ENCODE data around the gene TMEM115. TPM values are rescaled to one million over a fixed set of nuclear protein-coding genes. Genes with fewer than 3 reads are reported as not detected.

TMEM115 gene
- total RNA-seq, 1 experiment from 2014 or later, result 31.9 TPM

DNA sequence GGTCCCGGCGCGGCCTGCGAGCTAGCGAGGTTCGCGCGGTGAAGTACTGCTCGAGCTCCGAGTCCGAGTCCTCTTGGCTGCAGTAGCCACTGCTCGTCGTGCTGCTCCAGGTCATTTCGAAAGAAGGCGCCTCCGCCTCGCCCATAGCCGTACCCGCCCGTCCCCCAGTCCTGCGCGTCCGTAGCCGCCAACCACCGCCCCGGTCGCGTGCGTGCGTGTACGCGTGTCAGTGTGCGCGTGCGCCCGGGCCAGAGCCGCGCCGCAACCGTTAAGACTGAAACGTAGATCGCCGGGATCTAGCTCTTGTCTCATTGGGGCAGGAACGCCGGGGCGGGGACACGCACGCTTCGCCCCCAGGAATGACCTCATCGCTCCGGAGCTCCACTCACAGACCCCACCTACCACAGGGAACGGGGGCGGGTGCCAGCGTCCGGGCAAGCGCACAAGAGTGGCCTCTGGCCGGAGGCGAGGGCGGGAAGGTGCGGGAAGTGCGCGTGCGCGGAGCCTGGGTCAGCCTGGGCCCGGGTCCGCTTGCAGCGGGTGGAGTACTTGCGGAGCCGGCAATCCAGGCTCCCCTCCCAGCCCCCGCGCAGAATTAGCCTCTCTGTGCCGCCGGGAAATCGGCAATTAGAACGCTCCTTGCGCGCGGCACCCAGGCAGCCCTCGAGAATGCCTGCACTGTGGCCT lies 22.0 kb downstream of the TMEM115 start:
- intact Hi-C loops (cut with micrococcal nuclease), result no loop called here
- TF ChIP-seq CTCF (IDR thresholded peaks at IDR 0.05; ENCODE audit: unreplicated experiment), result no peak
- Mint-ChIP-seq H3K27me3 (ENCODE audit: insufficient read depth, unreplicated experiment) (no peaks in the 10 kb centered on the region), H3K4me1 (ENCODE audit: insufficient read depth, unreplicated experiment) (peaks cover 22% of the 10 kb centered on the region), H3K27ac (ENCODE audit: low read depth, unreplicated experiment) (peak overlapping the region; percentile 91), H3K9me3 (ENCODE audit: unreplicated experiment) (no peaks in the 10 kb centered on the region), H3K4me3 (ENCODE audit: unreplicated experiment) (peak overlapping the region; percentile 85), H3K36me3 (ENCODE audit: insufficient read depth, unreplicated experiment) (peaks cover 30% of the 10 kb centered on the region)
- CTCF ChIA-PET, result interaction anchor here (0.8 to 4.6 kb wide), 9 partner anchors 9 to 232 kb away, joined by 3 to 40 read pairs (median 4); partner anchors contain the start of genes CYB561D2, HEMK1, IFRD2 and NPRL2
- POLR2A ChIA-PET, result interaction anchor here (0.6 to 4.9 kb wide), 24 partner anchors 8 to 1615 kb away, joined by 3 to 79 read pairs (median 6); partner anchors contain the start of genes CYB561D2, DCAF1, GNAI2 and HYAL2
- peak; percentile 99 for DNase-seq (ENCODE audit: unreplicated experiment)
- BruUV-seq (replicated peaks), result no TSS peak

DNA sequence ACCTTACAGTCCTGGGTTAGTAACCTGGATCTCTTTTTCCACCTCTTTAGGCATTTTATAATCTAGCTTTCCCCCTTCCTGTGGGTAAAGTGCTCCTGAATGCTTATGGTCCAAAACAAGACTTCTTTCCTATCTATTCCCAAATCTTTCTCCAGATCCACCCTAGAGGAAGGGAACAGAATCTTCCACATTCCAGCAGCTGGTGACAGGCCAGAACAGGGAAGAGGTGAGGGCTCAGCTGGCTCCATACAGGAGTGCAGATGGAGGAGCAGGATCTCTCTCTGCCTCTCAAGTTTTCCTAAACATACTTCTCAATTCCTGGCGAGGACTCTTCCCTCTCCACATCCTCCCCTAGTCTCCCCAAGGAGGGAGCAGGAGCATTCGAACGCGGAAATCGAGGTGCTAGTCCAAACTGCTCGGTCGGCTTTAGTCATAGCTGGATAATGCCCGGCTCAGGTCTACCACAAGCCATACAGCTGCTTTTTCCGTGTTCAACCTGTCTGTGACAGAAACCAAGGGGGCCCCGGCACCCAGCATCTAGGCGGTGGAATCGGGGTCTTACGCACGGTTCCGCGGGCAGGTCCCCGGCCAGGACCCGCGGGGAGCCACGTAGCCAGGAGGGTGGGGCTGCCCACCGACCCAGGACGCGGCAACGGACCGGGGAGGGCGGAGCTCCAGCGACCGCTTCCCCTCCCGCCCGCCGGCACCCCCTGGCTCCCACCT lies 22.7 kb downstream of the TMEM115 start:
- CTCF ChIA-PET, result interaction anchor here (0.6 to 4.6 kb wide), 15 partner anchors 8 to 1675 kb away, joined by 3 to 40 read pairs (median 4); partner anchors contain the start of genes CYB561D2, HEMK1, HYAL3 and IFRD2
- Mint-ChIP-seq H3K36me3 (ENCODE audit: insufficient read depth, unreplicated experiment) (peaks cover 37% of the 10 kb centered on the region), H3K9me3 (ENCODE audit: unreplicated experiment) (no peaks in the 10 kb centered on the region), H3K4me1 (ENCODE audit: insufficient read depth, unreplicated experiment) (peaks cover 22% of the 10 kb centered on the region), H3K27ac (ENCODE audit: low read depth, unreplicated experiment) (peak overlapping the region; percentile 91), H3K27me3 (ENCODE audit: insufficient read depth, unreplicated experiment) (no peaks in the 10 kb centered on the region), H3K4me3 (ENCODE audit: unreplicated experiment) (peak overlapping the region; percentile 85)
- TSS peak; percentile 64 for BruUV-seq (replicated peaks)
- DNase-seq (ENCODE audit: unreplicated experiment), result no peak
- intact Hi-C loops (cut with micrococcal nuclease), result no loop called here
- TF ChIP-seq CTCF (IDR thresholded peaks at IDR 0.05; ENCODE audit: unreplicated experiment), result no peak
- POLR2A ChIA-PET, result interaction anchor here (0.6 to 4.9 kb wide), 28 partner anchors 8 to 1616 kb away, joined by 3 to 79 read pairs (median 5); partner anchors contain the start of genes CYB561D2, DCAF1, GNAI2 and HYAL2

DNA sequence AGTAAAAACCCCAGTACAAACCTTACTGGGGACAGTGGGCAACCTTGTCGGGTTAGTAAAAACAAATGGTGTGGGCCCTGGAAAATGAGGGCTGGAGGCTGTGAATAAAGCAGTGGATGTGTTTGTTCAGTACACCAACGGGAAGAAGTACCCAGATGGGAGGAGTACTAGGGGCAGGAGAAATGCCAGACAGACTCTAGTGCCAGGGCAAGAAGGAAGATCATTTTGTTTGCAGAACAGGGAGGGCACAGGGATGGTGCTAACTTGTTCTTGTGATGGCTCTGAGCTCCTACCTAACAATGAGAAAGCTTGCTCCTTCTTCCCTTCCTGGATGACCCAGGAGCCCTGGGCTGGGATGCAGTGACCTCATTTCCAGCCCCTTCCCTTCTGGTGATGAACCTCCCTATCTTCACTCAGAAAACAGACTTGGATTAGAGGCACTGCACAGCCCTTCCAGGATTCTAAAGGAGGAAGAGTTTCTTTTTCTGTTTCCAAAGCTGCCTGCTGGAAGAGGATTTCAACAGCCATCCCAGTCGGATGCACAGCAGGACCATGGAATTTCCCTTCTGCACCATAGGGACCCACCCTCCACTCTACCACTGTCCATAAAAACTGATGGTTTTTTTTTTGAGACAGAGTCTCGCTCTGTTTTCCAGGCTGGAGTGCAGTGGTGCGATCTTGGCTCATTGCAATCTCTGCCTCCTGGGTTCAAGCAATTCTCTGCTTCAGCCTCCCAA lies 24.8 kb downstream of the TMEM115 start:
- Mint-ChIP-seq H3K27me3 (ENCODE audit: insufficient read depth, unreplicated experiment) (no peaks in the 10 kb centered on the region), H3K4me1 (ENCODE audit: insufficient read depth, unreplicated experiment) (peaks cover 22% of the 10 kb centered on the region), H3K36me3 (ENCODE audit: insufficient read depth, unreplicated experiment) (peaks cover 43% of the 10 kb centered on the region), H3K27ac (ENCODE audit: low read depth, unreplicated experiment) (no peak overlapping the region), H3K9me3 (ENCODE audit: unreplicated experiment) (no peaks in the 10 kb centered on the region), H3K4me3 (ENCODE audit: unreplicated experiment) (peak overlapping the region; percentile 44)
- CTCF ChIA-PET, result interaction anchor here (1.0 to 1.7 kb wide), 2 partner anchors 11 to 13 kb away, joined by 4 to 5 read pairs; no protein-coding TSS in a partner anchor
- DNase-seq (ENCODE audit: unreplicated experiment), result no peak
- intact Hi-C loops (cut with micrococcal nuclease), result no loop called here
- POLR2A ChIA-PET, result interaction anchor here (0.6 to 4.9 kb wide), 7 partner anchors 8 to 42 kb away, joined by 3 to 79 read pairs (median 3); partner anchors contain the start of genes CYB561D2, IFRD2, NPRL2 and ZMYND10
- BruUV-seq (replicated peaks), result no TSS peak
- no peak for TF ChIP-seq CTCF (IDR thresholded peaks at IDR 0.05; ENCODE audit: unreplicated experiment)
